Anterior cingulate cortex (tissue), 58 donors: ENCODE results near the gene ASCL1.
A peak's percentile ranks its signal among the peaks of the same experiment; 100 is the strongest.

Experiments
- DNase-seq, 58 donors: peaks; one replicate each; lab custom pipeline; 2025; lab: John Stamatoyannopoulos, UW

Gene ASCL1

DNA sequence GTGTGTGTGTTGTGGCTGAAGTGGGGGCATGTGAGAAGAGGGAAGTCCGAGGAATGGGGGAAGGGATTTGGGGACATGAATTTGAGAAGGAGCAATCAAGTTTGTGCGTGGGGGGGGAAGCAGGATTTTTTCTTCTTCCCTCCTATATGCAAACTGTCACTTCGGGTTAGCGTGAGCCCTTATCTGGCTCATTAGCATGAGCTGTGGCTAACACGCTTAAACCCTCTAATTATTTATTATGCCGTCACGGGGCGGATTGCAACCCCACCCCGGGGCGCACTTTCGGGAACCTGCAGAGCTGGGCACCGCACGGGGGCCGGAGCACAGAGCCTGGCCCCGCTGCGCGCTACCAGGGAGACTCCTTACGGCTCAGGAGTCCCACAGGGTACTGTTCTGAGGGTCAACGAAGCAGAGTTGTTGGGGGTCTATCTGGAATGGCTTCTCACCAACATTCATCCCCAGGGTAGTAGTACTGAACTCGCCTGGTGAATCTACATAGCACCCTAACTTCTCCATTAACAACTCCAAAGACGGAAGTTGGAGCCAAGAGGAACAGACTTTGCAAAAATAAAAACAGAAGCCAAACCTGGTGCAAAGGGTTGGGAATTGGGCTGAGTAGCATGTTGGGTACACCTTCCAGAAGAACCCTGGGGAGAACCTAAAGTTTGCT lies 6.4 kb upstream of the ASCL1 start:
- no peak for DNase-seq

DNA sequence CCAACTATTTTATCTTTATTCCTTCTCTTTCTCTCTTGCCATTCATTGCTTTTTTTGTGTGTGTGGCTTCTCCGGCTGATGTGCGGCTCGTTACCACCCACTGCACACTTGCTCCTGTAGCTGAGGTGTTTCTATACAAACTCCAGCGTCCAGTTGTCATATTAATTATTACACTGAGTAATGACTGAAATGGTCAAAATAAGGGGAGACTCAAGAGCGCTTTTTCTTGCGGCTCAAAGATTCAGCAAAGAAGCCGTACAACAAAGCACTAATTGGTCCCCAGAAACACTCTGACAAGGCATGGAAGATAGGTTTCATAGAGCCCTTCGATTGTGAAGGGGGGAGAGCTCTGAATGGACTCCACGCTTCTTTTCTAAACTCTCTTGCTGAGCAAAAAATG lies 5.6 kb upstream of the ASCL1 start:
- no peak for DNase-seq

DNA sequence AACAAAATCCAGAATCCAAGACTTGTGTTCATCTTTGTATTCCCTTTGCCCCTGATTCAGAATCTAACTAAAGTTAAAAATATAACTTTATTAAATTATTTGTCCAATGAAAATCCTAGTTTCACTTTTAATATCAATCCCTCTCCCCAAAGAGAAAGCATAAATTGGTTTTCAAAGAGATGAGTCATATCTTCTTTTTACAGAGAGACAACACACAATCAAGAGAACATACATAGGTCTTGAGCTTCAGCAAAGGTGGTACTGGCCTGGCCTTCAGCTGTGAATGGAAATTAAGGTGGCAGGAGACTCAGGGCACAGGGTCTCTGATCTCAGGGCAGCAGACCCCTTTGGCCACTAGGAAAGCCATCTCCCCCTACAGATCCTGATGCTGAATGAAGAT lies 4.3 kb upstream of the ASCL1 start:
- no peak for DNase-seq

DNA sequence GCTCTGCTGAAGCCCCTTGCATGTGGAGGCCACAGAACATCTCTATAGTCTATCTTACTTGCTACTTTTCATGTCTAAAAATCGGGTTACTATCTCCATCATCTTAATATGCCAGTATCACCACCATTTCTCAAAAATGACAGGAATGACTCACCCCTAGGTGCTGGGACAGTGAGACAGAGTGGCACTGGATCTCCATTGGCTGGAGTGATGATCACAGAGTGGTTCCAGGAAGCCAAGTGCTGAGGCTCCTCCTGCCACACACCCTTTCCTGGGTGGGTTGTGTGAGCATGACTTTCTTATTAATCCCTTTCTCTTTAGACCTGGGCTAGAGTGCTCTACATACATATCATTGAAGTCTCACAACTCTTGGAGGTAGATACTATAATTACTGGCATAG lies 3.3 kb upstream of the ASCL1 start:
- DNase-seq, result no peak

DNA sequence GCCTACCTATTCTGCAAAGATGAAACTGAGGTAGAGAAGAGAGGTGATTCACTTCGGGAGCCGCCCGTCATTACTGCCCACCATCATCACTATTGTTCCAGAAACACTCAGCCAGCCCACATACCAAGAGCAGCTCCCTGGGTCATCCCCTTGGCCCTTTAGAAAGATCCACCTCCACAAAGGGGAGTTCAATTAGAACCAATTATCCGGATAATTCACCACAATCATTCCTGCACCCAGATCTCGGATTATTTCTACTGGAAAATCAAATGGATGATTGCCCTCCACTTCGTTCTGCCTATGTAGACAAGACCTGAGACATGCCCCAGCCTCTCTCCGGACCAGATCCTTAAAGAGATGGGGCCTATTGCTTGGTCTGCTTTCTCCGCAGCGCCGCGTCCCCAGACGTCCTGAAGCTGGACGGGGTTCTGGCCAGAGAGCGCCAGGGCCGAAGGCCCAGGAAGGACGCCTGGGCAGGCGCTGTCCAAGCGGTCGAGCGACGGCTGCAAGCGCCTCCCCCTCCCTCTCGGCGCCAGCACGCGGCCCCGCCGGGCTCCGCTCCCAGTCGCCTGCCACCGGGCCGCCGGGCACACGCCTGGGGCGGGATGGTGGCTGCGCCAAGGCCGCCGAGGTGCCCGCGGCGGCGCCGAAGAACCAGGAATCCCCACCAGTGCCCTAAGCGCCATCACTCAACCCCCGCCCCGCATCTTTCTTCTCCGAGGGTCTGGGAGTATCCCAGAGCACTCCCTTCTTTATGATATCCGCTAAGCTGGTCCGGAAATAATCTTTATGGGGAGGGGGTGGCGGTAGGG lies 1.3 kb upstream of the ASCL1 start:
- DNase-seq, result peak in 43 of 58 donors; percentile 11 to 74 (median 46)

DNA sequence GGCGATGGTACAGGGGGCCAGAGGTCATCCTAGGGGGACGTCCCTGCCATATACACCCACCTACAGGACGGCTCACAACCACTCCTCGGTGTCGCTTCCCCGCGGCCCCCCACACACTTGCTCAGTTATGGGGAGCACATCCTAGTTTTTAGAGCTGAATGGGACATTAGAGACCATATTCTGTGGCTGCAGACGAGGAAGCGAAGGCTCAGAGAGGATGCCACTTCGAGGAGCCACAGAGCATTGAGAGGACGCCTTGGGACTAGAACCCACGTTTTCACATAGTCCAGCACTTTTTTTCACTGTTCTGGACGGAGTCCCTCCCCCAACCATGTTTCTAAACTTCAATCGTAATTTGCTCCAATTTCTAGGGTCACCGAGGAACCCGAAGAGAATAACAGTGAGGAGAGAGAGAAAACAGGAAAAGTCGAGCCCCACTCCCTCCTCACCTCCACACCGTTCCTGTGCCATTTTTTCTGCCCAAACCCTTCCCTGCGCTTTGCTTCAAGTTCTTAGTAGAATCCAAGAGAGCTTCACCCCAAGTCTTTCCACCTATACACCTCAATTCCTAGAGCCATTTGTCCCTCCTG lies 641 bp upstream of the ASCL1 start:
- peak in 1 of 58 donors; percentile 40 for DNase-seq

DNA sequence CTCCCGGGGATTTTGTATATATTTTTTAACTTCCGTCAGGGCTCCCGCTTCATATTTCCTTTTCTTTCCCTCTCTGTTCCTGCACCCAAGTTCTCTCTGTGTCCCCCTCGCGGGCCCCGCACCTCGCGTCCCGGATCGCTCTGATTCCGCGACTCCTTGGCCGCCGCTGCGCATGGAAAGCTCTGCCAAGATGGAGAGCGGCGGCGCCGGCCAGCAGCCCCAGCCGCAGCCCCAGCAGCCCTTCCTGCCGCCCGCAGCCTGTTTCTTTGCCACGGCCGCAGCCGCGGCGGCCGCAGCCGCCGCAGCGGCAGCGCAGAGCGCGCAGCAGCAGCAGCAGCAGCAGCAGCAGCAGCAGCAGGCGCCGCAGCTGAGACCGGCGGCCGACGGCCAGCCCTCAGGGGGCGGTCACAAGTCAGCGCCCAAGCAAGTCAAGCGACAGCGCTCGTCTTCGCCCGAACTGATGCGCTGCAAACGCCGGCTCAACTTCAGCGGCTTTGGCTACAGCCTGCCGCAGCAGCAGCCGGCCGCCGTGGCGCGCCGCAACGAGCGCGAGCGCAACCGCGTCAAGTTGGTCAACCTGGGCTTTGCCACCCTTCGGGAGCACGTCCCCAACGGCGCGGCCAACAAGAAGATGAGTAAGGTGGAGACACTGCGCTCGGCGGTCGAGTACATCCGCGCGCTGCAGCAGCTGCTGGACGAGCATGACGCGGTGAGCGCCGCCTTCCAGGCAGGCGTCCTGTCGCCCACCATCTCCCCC lies 777 bp downstream of the ASCL1 start:
- peak in 30 of 58 donors; percentile 11 to 77 (median 44) for DNase-seq

DNA sequence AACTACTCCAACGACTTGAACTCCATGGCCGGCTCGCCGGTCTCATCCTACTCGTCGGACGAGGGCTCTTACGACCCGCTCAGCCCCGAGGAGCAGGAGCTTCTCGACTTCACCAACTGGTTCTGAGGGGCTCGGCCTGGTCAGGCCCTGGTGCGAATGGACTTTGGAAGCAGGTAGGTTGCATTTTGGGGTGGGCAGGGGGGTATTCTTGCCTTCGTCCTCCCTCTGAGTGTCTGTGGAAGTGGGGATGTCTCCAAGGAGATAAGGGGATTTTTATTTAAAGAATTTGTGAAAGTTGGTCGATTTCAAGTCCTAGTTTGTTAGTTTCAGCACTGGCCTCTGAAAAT lies 1.3 kb downstream of the ASCL1 start:
- DNase-seq, result peak in 1 of 58 donors; percentile 44

DNA sequence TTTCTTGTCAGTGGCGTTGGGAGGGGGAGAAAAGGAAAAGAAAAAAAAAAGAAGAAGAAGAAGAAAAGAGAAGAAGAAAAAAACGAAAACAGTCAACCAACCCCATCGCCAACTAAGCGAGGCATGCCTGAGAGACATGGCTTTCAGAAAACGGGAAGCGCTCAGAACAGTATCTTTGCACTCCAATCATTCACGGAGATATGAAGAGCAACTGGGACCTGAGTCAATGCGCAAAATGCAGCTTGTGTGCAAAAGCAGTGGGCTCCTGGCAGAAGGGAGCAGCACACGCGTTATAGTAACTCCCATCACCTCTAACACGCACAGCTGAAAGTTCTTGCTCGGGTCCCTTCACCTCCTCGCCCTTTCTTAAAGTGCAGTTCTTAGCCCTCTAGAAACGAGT lies 1.9 kb downstream of the ASCL1 start:
- no peak for DNase-seq

DNA sequence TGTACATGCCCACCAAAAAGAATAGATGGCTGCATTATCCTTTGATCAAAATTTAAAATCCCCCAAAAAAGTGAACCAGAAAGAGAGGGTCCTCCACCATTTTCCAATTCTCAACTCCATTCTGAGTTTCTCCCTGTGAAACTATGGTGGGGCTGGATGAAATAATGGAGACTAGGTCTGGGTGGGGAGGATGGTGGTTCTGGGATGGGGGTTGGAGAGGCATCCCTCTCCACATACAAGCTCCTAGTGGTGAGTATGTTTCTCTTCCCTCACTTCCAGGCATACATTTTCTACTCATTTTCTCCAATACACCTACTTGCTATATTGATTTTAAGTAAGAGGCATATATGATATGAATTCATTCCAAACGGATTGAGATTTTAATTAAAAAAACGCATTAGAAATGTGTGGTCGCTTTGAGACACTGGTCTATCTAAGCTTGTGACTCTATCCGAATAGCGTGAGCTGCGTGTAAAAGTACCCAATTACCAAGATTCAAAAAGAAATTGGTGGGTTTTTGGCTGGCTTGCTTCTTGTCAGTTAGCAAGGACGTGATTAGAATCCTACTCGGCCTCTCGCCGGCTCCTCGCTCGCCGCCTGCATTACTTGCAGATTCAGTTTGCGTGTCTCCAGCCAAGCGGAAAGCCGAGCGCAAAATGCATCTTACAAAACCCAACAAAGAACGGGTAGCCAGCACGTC lies 3.4 kb downstream of the ASCL1 start:
- peak in 49 of 58 donors; percentile 3 to 86 (median 45) for DNase-seq

DNA sequence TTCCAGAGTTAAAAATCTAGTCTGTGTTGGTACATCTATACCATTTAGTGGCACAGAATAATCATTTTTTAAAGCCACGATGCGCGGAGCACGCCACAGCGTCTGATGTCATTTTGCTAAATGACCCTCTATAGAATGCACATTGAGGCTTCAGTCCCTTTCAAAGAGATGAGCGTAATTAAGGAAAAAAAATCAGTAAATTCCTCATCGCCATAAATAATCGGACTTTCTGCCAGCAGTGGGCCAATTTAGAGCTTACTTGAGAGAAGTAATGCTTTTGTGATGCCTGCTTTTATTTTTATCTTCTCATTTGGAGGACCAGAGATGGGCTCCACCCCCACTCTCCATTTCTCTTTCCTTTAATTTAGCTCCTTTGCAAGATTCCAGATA lies 4.0 kb downstream of the ASCL1 start:
- no peak for DNase-seq

DNA sequence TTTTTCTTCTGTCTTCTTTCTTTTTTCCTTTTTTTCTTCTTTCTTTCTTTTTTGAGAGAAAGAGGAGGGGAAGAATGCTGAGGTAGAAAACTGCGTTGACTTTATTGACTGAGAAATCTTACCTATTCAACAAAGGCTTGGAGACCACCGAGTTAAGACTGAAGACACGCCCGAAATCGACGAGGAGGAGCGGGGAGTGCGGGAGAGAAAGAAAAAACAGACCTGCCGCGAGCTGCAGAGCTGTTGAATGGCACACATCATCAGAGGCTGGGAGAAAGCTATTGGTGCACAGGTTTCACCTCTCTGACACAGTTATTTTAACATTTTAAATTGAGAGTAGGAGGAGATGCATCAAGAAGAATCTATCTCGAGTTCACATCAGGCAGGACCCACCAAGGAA lies 5.1 kb downstream of the ASCL1 start:
- DNase-seq, result no peak

DNA sequence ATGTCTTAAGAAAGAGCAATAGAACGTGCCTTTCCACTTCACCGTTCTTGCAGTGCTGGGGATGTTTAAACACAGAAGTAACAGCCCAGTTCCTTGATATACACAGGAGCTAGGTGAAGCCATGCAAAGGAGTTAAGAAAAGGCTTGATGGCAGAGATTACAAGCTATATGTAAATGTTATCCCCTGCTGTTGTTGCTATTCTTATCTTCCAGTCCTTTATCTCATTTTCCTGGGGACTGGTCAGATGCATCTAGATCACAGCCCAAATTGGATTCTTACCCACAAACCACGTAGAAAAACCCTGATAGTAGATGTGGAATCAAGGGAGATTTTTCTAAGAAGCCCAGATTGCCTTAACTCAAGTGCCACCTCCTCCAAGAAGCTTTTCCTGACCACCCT lies 5.5 kb downstream of the ASCL1 start:
- DNase-seq, result no peak

DNA sequence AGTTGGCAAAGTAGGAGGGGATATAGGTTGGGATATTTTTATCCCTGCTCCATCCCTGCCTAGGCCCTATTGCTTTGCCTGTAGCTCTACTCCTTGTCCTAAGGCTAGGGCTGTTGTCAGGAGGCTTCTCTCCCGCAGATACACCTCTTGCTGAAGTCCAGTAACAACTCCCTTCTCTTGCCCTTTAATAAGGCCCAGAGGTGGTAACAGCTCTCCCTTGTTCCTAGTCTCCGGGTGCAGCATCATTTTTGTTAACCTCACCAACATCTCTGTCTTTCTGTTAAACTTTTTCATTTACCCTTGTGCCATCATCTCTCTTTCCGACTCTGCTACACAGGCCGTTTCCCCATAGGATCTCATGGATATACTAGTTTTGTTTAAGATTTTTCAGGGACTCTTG lies 6.3 kb downstream of the ASCL1 start:
- DNase-seq, result no peak

DNA sequence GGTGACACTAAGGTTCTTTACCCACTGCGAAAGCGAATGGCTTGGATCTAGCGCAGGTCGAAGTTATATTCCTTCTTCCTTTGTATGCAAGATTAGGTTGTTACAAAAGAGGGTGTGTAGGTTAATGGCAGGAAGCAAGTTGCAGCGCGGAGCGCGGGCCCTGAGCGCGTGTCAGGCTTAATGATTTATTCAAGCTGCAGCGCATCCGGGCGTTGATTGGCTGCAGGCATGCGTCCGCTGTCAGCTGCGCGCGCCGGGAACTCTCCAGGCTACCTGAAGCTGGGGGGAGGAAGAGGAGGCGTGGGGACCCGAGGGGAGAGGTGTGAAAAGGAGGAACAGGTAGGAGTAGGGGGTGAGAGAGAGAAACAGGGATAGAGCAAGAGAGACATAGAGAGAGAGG lies 7.4 kb downstream of the ASCL1 start:
- DNase-seq, result peak in 28 of 58 donors; percentile 2 to 62 (median 20)

DNA sequence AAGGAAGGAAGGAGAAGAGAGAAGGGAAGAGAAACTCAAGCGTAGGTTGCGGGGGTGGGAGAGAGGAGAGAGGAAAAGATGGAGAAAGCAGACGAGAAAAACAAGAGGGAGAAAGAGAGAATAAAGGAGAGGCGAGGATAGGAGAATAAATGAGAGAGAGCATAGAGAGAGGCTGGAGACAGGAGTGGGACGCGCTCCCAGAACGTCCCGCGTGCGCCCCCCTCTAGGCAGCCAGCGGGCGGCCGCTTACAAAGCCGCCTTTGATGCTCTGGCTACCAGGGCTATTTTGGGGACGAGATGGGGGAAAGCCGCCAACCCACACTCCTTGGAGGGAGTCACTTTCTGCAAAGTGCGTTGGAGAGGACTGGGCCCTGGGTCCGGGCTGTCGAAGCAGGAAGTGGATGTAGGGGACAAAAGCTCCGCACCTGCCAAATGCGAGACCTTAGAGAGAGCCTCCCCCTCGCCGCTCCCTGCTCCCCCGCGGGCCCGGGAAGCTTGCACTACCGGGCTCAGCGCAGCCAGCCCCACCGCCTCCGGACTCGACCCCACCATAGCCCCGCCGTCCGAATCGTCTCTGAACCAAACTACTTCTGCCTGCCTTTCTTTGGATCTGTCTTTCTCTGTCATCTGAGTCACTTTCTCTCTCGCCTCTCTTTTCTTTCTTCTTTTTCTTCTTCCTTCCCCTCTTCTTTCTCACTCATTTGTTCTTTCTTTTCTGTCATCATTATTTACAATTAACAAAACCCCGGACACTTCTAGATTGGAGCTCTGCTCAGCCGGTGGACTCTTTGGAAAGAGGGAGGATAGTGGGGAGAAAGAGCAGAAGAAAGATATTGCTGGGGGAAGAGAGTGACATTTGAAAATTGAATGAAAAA lies 8.0 kb downstream of the ASCL1 start:
- DNase-seq, result peak in 50 of 58 donors; percentile 8 to 77 (median 49)

DNA sequence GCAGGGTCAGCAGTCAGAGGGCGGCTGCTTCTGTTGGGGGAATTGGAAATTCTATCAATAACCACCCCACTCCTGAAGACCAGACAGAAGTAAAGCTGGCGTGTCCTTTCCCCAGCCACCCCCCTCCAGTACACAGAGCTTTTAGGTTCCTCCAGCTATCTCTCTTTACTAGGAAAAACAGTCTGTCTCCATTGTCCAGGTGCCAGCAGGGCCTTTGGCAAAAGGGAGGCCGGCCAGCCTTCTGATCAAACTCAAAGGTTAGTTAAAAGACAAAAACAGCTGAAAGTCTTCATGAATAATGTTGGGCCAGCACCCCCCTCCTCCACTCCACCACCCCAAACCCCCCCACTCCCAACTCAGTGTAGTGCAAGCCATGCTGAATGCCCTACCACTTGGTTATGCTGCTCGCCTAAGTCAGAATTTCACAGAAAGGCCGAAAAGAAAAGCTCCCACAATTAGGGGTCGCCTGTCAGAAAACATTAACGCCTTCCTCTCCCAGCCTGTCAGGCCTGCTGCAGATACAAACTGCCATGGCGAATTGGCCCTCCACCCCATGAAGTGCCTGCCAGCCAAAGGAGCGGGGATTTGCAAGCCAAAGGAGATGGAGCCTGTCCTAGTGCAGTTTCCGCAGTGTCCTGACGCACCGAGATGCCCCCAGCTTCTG lies 8.9 kb downstream of the ASCL1 start:
- peak in 11 of 58 donors; percentile 7 to 39 (median 12) for DNase-seq

DNA sequence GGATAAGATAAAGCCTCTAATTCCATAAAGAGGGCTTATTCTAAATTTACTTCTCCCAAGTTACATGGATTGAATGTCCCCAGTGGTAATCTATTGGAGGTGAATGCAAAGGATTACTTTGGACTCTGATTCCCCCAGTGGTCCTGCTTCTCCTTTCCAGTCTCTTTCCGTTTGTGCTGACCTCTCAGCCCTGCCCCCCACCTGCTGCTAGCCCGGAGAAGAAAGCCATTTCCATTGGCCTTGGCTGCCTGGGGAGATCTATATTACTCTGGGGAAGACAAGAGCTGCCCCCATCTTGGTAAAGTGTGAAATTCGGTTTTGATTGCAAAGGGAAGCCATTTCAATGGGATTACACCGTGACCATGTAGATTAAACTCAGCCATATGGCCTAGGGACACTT lies 13.3 kb downstream of the ASCL1 start:
- no peak for DNase-seq

DNA sequence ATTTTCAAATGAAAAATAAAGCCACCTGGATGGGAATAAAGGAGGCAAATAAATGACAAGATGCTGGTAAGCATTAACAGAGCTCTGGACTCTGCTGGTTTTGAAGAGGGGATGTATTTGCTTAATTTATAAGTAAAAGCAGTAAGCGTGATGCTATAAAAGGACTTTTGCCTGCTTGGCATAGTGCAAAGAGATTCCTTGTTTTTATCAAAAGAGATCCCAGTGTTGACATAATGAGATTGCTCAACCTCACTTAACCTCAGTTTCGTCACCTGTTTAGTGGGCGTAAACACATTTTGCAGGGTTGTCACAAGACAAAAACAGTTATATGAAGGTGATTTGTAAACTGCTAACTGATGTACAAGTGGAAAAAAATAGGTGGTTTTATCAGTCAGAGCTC lies 13.8 kb downstream of the ASCL1 start:
- DNase-seq, result no peak
